Breast epithelium (tissue), 4 donors: Measurements from ENCODE around the gene COX15. TPM values are rescaled to one million over a fixed set of nuclear protein-coding genes. Genes with fewer than 3 reads are reported as not detected.

Experiments
- DNase-seq, 2 donors: peaks; one replicate each; pipeline ENCODE4 v3.0.0-alpha.2; 2019; ENCODE audit warnings: low spot score in 2 of 2
- H3K27ac ChIP-seq, 2 donors: fragments of 200-600 bp; sonication (generic) in 1 of 2; one replicate each; pipeline ENCODE4 v1.5.1; 2016 to 2019; ENCODE audit warnings: mild to moderate bottlenecking in 1 of 2
- H3K27me3 ChIP-seq, 2 donors: fragments of 200-600 bp; sonication (generic) in 1 of 2; one replicate each; pipeline versions ENCODE4 v1.5.1 to v1.6.0; 2017 to 2019; ENCODE audit warnings: control low read depth in 1 of 2, mild to moderate bottlenecking in 1 of 2
- H3K36me3 ChIP-seq: fragments of 200-600 bp; one replicate; pipeline ENCODE4 v1.5.1; 2019
- H3K4me1 ChIP-seq, 2 donors: fragments of 200-600 bp; sonication (generic); one replicate each; pipeline ENCODE4 v1.5.1; 2016 to 2019; ENCODE audit warnings: control low read depth in 1 of 2
- H3K4me3 ChIP-seq, 3 donors: fragments of 200-600 bp; sonication (generic); 1 replicate in 2 of 3; 2 replicates in 1 of 3; pipeline ENCODE4 v1.5.1; 2016 to 2019; ENCODE audit warnings: mild to moderate bottlenecking in 3 of 3, moderate library complexity in 2 of 3
- H3K9me3 ChIP-seq, 2 donors: fragments of 200-600 bp; sonication (generic) in 1 of 2; one replicate each; pipeline ENCODE4 v1.5.1; 2016 to 2019; ENCODE audit warnings: control low read depth in 1 of 2
- POLR2A ChIP-seq: fragments of 450-650 bp; IDR thresholded peaks from one replicate; pipeline ENCODE4 v1.6.1; 2016; ENCODE audit warnings: antibody characterized with exemption, mild to moderate bottlenecking, moderate library complexity
- POLR2AphosphoS5 ChIP-seq, 3 donors: sonication (generic); formaldehyde crosslinking; IDR thresholded peaks; one replicate each; pipeline ENCODE4 v1.6.1; 2017; ENCODE audit warnings: antibody characterized with exemption in 3 of 3
- intact Hi-C: fragments of 100-400 bp; cut with DNase I; formaldehyde crosslinking; loops from one replicate; pipeline ENCODE4 v1.15.1; 2023; ENCODE audit warnings: low total_unique reads
- total RNA-seq, 3 donors: library from RNA; depleted of rRNA; stranded (reverse); fragments of >200 nt; gene quantifications; one replicate each; pipeline ENCODE4 v1.1.0, GENCODE V29; 2016
- TF ChIP-seq, protein P1 (sequence below), 3 donors: fragments of 450-650 bp; IDR thresholded peaks; one replicate each; pipeline ENCODE4 v1.5.1; 2016 to 2017; ENCODE audit warnings: antibody characterized with exemption in 3 of 3, mild to moderate bottlenecking in 3 of 3, moderate library complexity in 3 of 3

Gene COX15
- total RNA-seq, 3 donors from 2014 or later: 28.2 to 38.3 (median 32.2) TPM

DNA sequence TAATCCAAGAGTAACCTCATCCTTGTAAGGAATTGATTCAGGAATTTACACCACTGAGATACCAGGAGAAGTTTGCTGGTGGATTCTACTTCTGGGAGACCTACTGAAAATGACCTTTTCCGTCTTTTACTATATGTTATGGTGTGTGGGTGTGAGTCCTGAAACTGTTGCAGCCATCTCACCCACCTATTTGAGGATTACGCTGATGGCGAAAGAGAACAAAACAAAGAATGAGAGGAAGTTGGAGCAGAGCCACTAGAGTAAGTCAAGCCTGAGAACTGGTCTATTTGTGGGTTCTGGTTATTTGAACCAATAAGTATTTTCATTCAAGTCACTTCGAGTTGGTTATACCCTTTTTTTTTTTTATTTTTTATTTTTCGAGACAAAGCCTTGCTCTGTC lies 37.8 kb upstream of the COX15 start:
- no peak for TF ChIP-seq POLR2A
- no peak for TF ChIP-seq POLR2AphosphoS5 (IDR thresholded peaks at IDR 0.05)
- TF ChIP-seq, protein P1, sequence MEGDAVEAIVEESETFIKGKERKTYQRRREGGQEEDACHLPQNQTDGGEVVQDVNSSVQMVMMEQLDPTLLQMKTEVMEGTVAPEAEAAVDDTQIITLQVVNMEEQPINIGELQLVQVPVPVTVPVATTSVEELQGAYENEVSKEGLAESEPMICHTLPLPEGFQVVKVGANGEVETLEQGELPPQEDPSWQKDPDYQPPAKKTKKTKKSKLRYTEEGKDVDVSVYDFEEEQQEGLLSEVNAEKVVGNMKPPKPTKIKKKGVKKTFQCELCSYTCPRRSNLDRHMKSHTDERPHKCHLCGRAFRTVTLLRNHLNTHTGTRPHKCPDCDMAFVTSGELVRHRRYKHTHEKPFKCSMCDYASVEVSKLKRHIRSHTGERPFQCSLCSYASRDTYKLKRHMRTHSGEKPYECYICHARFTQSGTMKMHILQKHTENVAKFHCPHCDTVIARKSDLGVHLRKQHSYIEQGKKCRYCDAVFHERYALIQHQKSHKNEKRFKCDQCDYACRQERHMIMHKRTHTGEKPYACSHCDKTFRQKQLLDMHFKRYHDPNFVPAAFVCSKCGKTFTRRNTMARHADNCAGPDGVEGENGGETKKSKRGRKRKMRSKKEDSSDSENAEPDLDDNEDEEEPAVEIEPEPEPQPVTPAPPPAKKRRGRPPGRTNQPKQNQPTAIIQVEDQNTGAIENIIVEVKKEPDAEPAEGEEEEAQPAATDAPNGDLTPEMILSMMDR (IDR thresholded peaks at IDR 0.05): no peak
- Histone ChIP-seq H3K27me3 (no peaks in the 10 kb centered on the region), H3K4me1 (no peaks in the 10 kb centered on the region), H3K9me3 (no peaks in the 10 kb centered on the region), H3K4me3 (no peak overlapping the region), H3K27ac (no peak overlapping the region), H3K36me3 (no peaks in the 10 kb centered on the region)
- no peak for DNase-seq
- intact Hi-C loops: no loop called here

DNA sequence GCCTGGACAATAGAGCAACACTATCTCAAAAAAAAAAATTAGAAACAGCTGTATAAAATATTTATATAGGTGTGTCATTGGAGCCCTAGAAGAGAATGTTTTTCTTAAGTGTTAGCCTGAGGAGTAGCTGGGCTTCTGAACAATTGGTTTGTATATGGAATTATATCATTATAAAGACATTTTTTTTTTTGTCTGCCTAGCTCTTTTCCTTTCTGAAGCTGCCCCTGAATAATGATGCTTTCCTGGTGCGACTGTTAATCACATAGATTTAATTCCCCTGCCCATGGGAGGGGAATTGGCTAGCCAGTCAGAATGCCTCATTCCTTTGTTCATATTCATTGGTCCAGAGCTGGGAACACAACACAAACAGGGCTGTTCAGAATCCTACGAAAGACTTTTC lies 36.6 kb upstream of the COX15 start:
- TF ChIP-seq POLR2AphosphoS5 (IDR thresholded peaks at IDR 0.05) (no peak), POLR2A (no peak)
- TF ChIP-seq, protein P1 (IDR thresholded peaks at IDR 0.05): no peak
- H3K9me3 ChIP-seq: peaks cover 0 to 4% of the 10 kb centered on the region in 2 donors
- H3K4me1 ChIP-seq: no peaks in the 10 kb centered on the region
- H3K27me3 ChIP-seq: no peaks in the 10 kb centered on the region
- no peak overlapping the region for H3K27ac ChIP-seq
- no peak overlapping the region for H3K4me3 ChIP-seq
- DNase-seq: no peak
- intact Hi-C loops: no loop called here
- H3K36me3 ChIP-seq: no peaks in the 10 kb centered on the region

DNA sequence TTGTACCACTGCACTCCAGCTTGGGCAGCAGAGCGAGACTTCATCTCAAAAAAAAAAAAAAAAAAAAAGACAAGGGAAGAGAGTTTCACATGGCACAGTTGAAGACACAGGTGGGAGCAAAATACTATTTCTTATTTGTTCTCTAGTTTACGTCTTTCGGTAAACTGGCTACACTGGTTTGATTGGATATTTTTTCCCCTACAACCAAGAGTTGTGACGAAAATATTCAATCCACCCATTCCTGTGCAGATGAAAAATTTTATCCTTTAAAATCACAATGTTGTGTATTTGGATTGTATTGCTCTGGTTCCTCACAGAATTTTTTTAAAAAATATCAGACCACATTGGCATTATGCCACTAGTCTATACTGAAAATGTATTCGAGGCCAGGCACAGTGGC lies 36.0 kb upstream of the COX15 start:
- no peak overlapping the region for H3K4me3 ChIP-seq
- TF ChIP-seq POLR2A (no peak), POLR2AphosphoS5 (IDR thresholded peaks at IDR 0.05) (no peak)
- TF ChIP-seq, protein P1 (IDR thresholded peaks at IDR 0.05): no peak
- H3K4me1 ChIP-seq: no peaks in the 10 kb centered on the region
- no peak for DNase-seq
- intact Hi-C loops: no loop called here
- peaks cover 0 to 6% of the 10 kb centered on the region in 2 donors for H3K9me3 ChIP-seq
- no peak overlapping the region for H3K27ac ChIP-seq
- no peaks in the 10 kb centered on the region for H3K27me3 ChIP-seq
- H3K36me3 ChIP-seq: no peaks in the 10 kb centered on the region

DNA sequence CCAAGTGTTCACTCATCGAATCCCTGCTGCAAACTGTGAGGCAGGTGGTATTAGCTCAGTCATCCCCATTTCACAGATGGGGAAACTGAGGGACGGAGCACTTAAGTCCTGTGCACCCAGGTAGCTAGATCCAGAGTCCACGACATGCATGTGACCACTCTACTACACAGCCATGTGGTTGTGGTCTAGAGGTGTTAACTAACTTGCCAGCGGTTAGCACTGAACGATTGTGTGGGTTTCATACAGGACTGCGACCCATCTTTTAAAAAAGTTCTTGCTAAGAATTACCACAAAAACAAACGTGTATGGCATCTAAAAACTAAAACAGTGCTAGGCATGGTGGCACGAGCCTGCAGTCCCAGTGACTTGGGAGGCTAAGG lies 34.4 kb upstream of the COX15 start:
- Histone ChIP-seq H3K4me1 (no peaks in the 10 kb centered on the region), H3K36me3 (no peaks in the 10 kb centered on the region), H3K27me3 (no peaks in the 10 kb centered on the region), H3K4me3 (no peak overlapping the region), H3K27ac (no peak overlapping the region), H3K9me3 (peaks cover 0 to 6% of the 10 kb centered on the region in 2 donors)
- intact Hi-C loops: no loop called here
- no peak for TF ChIP-seq POLR2A
- TF ChIP-seq, protein P1 (IDR thresholded peaks at IDR 0.05): no peak
- no peak for TF ChIP-seq POLR2AphosphoS5 (IDR thresholded peaks at IDR 0.05)
- no peak for DNase-seq

DNA sequence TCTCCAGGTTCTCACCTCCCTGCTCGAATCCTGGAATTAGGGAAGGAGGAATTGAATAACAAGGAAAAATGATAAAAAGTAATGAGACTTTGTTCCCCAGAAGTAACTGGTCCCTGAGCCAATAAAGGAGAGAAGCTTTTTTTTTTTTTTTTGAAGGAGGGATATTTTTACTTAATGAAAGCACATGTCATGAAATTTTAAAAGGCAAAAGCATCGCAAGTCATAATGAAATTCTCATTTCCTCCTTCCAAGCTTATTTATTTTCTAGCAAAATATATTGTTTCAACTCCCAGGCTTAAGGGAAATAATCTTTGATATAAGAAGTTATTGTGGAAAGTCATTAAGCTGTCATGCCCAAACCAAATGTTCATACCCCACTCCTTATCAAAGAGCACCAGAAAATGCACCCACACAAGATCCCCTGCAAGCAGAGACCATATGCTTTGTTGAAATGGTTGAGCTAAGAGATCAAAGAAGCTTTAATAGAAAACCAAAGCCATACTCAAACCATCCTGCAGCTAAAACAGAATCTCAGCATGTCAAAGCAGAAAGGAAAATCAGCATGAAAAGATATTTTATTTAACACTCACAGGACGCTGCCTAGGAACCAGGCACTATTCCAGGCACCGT lies 33.9 kb upstream of the COX15 start:
- Histone ChIP-seq H3K27ac (no peak overlapping the region), H3K9me3 (peaks cover 0 to 6% of the 10 kb centered on the region in 2 donors), H3K27me3 (no peaks in the 10 kb centered on the region), H3K4me3 (no peak overlapping the region), H3K36me3 (no peaks in the 10 kb centered on the region), H3K4me1 (no peaks in the 10 kb centered on the region)
- DNase-seq: no peak
- intact Hi-C loops: no loop called here
- TF ChIP-seq POLR2A (no peak), POLR2AphosphoS5 (IDR thresholded peaks at IDR 0.05) (no peak)
- TF ChIP-seq, protein P1 (IDR thresholded peaks at IDR 0.05): no peak
